ENCODE results near the gene NIPAL3.

DNA sequence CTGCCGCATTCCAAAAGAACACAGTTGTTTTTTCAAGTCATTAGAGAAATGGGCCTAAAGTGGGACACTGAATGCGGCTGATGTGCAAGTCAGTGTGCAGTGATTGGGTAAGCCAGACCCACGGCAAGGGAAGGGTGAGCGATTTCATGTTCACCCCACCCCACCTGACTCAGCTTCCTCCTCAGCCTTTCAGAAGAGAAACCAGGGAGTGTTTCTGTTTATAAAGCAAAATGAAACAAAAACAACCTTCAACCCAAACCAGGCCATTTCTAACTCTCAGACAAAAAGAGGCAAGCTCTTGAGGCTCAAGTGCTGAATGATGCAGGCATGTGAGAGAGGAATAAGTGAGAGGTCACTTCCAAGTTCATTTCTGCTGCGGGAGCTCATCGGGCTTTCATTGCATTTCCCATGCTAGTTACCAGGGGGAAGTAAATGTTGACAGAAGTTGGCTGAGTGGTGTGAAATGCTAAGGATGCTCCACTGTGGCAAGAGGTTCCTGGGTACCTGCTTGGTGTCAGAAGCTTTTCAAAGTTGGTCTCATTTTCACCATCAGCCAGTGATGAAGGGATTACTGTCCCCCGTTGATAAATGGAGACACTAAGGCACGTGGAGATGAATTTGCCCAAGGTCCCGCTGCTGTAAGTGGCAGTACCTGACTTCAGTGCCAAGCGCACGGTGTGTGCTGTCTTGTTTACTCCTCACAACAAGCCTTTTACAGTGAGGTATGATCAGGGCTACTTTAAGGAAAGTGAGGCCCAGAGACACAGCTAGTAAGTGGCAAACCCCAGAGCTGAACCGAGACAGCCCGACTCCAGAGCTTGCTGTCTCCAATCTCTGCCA, 31.1 kb upstream of the NIPAL3 start:
- TF ChIP-seq, protein P1, sequence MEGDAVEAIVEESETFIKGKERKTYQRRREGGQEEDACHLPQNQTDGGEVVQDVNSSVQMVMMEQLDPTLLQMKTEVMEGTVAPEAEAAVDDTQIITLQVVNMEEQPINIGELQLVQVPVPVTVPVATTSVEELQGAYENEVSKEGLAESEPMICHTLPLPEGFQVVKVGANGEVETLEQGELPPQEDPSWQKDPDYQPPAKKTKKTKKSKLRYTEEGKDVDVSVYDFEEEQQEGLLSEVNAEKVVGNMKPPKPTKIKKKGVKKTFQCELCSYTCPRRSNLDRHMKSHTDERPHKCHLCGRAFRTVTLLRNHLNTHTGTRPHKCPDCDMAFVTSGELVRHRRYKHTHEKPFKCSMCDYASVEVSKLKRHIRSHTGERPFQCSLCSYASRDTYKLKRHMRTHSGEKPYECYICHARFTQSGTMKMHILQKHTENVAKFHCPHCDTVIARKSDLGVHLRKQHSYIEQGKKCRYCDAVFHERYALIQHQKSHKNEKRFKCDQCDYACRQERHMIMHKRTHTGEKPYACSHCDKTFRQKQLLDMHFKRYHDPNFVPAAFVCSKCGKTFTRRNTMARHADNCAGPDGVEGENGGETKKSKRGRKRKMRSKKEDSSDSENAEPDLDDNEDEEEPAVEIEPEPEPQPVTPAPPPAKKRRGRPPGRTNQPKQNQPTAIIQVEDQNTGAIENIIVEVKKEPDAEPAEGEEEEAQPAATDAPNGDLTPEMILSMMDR (IDR thresholded peaks at IDR 0.05): no peak
- TF ChIP-seq POLR2A (IDR thresholded peaks at IDR 0.05): no peak
- no peak for TF ChIP-seq EP300 (IDR thresholded peaks at IDR 0.05)
